Thyroid gland (tissue), 4 donors: ENCODE results near the gene NOL11. TPM values are rescaled to one million over a fixed set of nuclear protein-coding genes. Genes with fewer than 3 reads are reported as not detected.
"Not testable (repeated sequence)": the region's sequence is repeated elsewhere in the genome, so short reads cannot be mapped to it uniquely, and the experiment has no call there.

Source experiments
- DNase-seq, 2 donors: peaks; one replicate each; pipeline ENCODE4 v3.0.0-alpha.2; 2019
- H3K27ac ChIP-seq, 3 donors: fragments of 200-600 bp; sonication (generic); 1 replicate in 2 of 3; 2 replicates in 1 of 3; pipeline ENCODE4 v1.5.1; 2016 to 2019; ENCODE audit warnings: mild to moderate bottlenecking in 1 of 3, moderate library complexity in 1 of 3
- H3K27me3 ChIP-seq: fragments of 200-600 bp; sonication (generic); one replicate; pipeline ENCODE4 v1.5.1; 2019
- H3K36me3 ChIP-seq, 2 donors: fragments of 200-600 bp; sonication (generic); one replicate each; pipeline ENCODE4 v1.5.1; 2016 to 2019
- H3K4me1 ChIP-seq, 2 donors: fragments of 200-600 bp; sonication (generic); one replicate each; pipeline ENCODE4 v1.5.1; 2017 to 2019
- H3K4me3 ChIP-seq, 3 donors: fragments of 200-600 bp; sonication (generic); replicated peaks in 1 of 3; 1 replicate in 2 of 3; 2 replicates in 1 of 3; pipeline ENCODE4 v1.5.1; 2016; ENCODE audit warnings: mild to moderate bottlenecking in 1 of 3
- H3K9me3 ChIP-seq: fragments of 200-600 bp; sonication (generic); one replicate; pipeline ENCODE4 v1.5.1; 2017
- POLR2A ChIP-seq, 2 donors: fragments of 450-650 bp; IDR thresholded peaks; one replicate each; pipeline ENCODE4 v1.6.1; 2017; ENCODE audit warnings: antibody characterized with exemption in 2 of 2, mild to moderate bottlenecking in 2 of 2, moderate library complexity in 1 of 2
- WGBS, 2 donors: methylation state at CpG; one replicate each; pipeline ENCODE4 v1.1.5; 2017; 5-methylcytosine and 5-hydroxymethylcytosine counted together
- intact Hi-C: fragments of 100-400 bp; cut with DNase I; formaldehyde crosslinking; loops from one replicate; pipeline ENCODE4 v1.15.1; 2023
- total RNA-seq, 4 donors: library from RNA; depleted of rRNA; stranded (reverse); fragments of >200 nt; gene quantifications; one replicate each; pipeline ENCODE4 v1.2.3, GENCODE V29; 2016
- TF ChIP-seq, protein P1 (sequence below), 6 experiments: fragments of 200-600 bp in 3 of 6; fragments of 450-650 bp in 3 of 6; sonication (generic) in 3 of 6; IDR thresholded peaks; one replicate each; pipeline ENCODE4 v1.5.1; 2016 to 2019; ENCODE audit warnings: antibody characterized with exemption in 6 of 6, mild to moderate bottlenecking in 2 of 6, inconsistent platforms in 1 of 6, moderate library complexity in 1 of 6

Gene NOL11
- total RNA-seq, 4 donors from 2014 or later, result 25.7 to 43.7 (median 34.8) TPM

DNA sequence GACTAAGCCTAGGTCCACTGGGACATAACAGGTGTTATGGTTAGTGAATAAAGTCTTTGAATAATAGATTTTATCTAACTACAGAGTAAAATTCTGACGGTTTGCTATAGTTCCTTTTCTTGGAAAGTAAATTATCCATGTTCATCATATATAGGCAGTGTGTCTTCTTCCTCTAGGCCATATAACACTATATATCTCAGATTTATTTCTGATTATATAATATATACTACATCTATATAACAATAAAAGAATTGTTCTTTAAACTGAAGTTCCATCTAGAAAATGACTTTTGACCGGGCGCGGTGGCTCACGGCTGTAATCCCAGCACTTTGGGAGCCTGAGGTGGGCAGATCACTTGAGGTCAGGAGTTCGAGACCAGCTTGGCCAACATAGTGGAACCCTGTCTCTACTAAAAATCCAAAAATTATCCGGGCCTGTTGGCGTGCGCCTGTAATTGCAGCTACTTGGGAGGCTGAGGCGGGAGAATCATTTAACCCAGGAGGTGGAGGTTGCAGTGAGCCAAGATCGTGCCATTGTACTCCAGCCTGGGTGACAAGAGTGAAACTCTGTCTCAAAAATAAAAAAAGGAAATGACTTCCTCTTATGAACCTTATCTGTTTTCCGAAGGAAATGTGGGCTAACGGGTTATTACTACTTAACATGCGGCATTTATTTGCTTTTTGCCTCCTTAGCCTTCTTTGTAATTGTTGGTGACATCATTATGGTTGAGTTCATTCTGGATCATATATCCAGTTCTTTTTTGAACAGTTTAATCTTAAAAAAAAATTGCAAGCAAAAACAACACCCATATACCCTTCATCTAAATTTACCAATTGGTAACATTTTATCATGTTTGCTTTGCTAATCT is 29.2 kb downstream of the NOL11 start:
- WGBS, 2 donors, result 83 to 87% methylated on average over 14 of the region's 14 CpGs
- DNase-seq, result no peak
- TF ChIP-seq POLR2A (IDR thresholded peaks at IDR 0.05), result no peak
- TF ChIP-seq, protein P1, sequence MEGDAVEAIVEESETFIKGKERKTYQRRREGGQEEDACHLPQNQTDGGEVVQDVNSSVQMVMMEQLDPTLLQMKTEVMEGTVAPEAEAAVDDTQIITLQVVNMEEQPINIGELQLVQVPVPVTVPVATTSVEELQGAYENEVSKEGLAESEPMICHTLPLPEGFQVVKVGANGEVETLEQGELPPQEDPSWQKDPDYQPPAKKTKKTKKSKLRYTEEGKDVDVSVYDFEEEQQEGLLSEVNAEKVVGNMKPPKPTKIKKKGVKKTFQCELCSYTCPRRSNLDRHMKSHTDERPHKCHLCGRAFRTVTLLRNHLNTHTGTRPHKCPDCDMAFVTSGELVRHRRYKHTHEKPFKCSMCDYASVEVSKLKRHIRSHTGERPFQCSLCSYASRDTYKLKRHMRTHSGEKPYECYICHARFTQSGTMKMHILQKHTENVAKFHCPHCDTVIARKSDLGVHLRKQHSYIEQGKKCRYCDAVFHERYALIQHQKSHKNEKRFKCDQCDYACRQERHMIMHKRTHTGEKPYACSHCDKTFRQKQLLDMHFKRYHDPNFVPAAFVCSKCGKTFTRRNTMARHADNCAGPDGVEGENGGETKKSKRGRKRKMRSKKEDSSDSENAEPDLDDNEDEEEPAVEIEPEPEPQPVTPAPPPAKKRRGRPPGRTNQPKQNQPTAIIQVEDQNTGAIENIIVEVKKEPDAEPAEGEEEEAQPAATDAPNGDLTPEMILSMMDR (IDR thresholded peaks at IDR 0.05), result no peak
- no peak overlapping the region for H3K4me3 ChIP-seq
- no peaks in the 10 kb centered on the region for H3K27me3 ChIP-seq
- H3K36me3 ChIP-seq, result peaks cover 19 to 44% of the 10 kb centered on the region in 2 donors
- H3K9me3 ChIP-seq, result no peaks in the 10 kb centered on the region
- no peaks in the 10 kb centered on the region for H3K4me1 ChIP-seq
- H3K27ac ChIP-seq, result no peak overlapping the region
- intact Hi-C loops, result no loop called here

DNA sequence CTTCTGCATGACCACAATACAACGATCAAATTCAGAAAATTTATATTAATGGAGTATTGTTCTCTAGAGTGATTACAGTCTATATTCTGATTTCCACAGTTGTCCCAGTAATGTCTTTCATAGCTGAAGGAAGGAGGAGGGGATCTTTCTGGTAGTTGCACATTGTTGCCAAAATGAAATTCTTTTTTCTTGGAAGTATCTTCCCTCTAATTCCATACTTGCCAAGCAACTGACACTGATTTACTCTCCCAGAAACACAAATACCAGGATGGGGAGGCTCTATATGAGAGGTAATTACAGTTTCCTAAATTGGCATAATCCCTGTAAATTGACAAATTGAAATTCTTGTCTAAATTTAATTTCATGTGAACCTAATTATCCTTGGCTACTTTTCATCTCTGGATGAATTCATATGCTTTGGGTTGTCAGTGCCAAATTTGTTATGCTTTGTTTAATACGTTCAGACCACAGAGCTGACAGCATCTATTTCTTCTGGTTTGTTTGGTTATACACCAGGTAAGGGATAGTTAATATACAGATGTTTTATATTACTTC is 30.0 kb downstream of the NOL11 start:
- H3K4me3 ChIP-seq, result no peak overlapping the region
- no peak overlapping the region for H3K27ac ChIP-seq
- no peak for TF ChIP-seq POLR2A (IDR thresholded peaks at IDR 0.05)
- TF ChIP-seq, protein P1 (IDR thresholded peaks at IDR 0.05), result no peak
- intact Hi-C loops, result no loop called here
- DNase-seq, result no peak
- H3K36me3 ChIP-seq, result peaks cover 11 to 41% of the 10 kb centered on the region in 2 donors
- no peaks in the 10 kb centered on the region for H3K9me3 ChIP-seq
- WGBS, 2 donors, result 77 to 90% methylated on average over 2 of the region's 2 CpGs
- H3K4me1 ChIP-seq, result no peaks in the 10 kb centered on the region
- no peaks in the 10 kb centered on the region for H3K27me3 ChIP-seq

DNA sequence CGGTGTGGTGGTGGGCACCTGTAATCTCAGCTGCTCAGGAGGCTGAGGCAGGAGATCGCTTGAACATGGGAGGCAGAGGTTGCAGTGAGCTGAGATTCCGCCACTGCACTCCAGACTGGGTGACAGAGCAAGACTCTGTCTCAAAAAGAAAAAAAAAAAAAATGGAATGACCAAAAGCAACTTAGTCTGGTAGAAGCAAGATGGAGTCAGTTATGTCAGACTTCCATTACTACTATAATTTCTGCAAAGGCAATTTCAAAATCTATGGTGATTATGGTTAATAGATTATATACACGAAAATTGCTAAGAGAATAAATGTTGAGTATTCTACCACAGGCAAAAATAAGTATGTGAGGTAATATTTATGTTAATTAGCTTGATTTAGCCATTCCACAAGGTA is 32.3 kb downstream of the NOL11 start:
- peaks cover 4 to 28% of the 10 kb centered on the region in 2 donors for H3K36me3 ChIP-seq
- intact Hi-C loops, result no loop called here
- WGBS, 2 donors, result 95 to 100% methylated on average over 4 of the region's 4 CpGs

DNA sequence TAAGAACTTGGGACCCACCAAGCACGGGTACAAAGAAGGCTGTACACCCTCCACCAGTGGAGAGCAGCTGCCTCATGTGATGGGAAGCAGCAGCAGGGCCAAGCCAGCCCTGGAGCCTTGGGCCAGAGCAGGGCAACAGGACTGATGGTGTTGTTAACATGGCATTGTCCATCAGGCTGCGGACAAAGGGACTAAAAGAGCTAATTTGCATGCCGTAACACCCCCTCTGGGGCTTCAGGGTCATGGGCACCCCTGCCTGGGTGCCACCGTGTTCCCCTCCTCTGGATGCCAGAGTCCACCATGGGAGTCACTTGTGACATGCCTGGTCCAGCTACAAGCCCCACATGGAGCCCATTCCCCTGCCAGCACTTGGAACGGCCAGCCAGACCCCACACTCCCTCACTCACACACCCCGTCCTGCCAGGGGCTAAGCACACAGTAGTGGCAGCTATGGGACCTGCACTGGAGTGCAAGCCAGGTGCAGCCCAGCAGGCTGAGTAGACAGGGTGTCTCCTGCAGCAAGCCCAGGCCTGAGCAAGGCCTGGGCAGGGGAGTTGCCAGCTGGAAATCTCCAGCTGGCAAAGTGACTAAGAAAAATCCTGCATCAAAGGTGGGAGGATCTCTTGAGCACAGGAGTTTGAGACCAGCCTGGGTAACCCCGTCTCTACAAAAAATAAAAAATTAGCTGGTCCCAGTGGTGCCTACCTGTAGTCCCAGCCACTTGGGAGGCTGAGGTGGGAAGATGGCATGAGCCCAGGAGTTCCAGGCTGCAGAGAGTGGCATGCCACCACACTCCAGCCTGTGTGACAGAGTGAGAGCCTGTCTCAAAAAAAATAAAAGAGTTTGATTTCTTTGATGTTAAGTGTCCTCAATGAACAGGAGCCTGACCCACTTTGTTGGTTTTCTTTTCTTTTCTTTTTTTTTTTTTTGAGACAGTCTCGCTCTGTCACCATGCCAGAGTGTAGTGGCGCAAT is 33.7 kb downstream of the NOL11 start:
- no peak overlapping the region for H3K4me3 ChIP-seq
- no peaks in the 10 kb centered on the region for H3K27me3 ChIP-seq
- H3K36me3 ChIP-seq, result peaks cover 4 to 20% of the 10 kb centered on the region in 2 donors
- peak; percentile 61 to 68 for DNase-seq
- intact Hi-C loops, result no loop called here
- H3K4me1 ChIP-seq, result no peaks in the 10 kb centered on the region
- WGBS, 2 donors, result 70 to 80% methylated on average over 7 to 9 of the region's 9 CpGs
- no peaks in the 10 kb centered on the region for H3K9me3 ChIP-seq
- no peak overlapping the region for H3K27ac ChIP-seq
- TF ChIP-seq POLR2A (IDR thresholded peaks at IDR 0.05), result no peak
- TF ChIP-seq, protein P1 (IDR thresholded peaks at IDR 0.05), result no peak

More for the DNA sequence above, 32.3 kb downstream of the NOL11 start:
- Histone ChIP-seq H3K27ac (no peak overlapping the region), H3K27me3 (no peaks in the 10 kb centered on the region), H3K9me3 (no peaks in the 10 kb centered on the region), H3K4me1 (no peaks in the 10 kb centered on the region), H3K4me3 (no peak overlapping the region)
- TF ChIP-seq, protein P1 (IDR thresholded peaks at IDR 0.05), result no peak
- no peak for TF ChIP-seq POLR2A (IDR thresholded peaks at IDR 0.05)
- DNase-seq, result no peak

DNA sequence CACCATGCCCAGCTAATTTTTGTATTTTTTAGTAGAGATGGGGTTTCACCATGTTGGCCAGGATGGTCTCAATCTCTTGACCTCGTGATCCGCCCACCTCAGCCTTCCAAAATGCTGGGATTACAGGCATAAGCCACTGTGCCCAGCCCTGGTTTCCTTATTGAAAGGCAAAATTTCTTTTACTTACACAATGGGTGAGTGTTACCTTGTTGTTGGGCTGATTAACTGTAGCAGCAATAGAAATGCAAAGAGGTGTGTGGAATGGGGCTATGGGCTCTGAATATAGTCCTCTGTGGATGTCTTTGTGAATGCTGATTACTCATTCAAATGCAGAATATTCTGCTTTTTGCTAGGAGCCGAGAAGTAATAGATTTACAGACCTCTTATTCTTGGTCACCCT is 34.4 kb downstream of the NOL11 start:
- H3K36me3 ChIP-seq, result peaks cover 4 to 15% of the 10 kb centered on the region in 2 donors
- intact Hi-C loops, result not testable (repeated sequence)
- WGBS, 2 donors, result 85 to 91% methylated on average over 3 of the region's 3 CpGs

More for the DNA sequence above, 34.4 kb downstream of the NOL11 start:
- not testable (repeated sequence) for H3K4me1 ChIP-seq, H3K27ac ChIP-seq, H3K4me3 ChIP-seq, H3K27me3 ChIP-seq, DNase-seq, H3K9me3 ChIP-seq
